IgD-negative memory B cell (primary cell): Measurements from ENCODE around the gene OAS1. TPM values are rescaled to one million over a fixed set of nuclear protein-coding genes. Genes with fewer than 3 reads are reported as not detected.
A peak's percentile ranks its signal among the peaks of the same experiment; 100 is the strongest.
"Not testable (repeated sequence)": the region's sequence is repeated elsewhere in the genome, so short reads cannot be mapped to it uniquely, and the experiment has no call there.

Experiments used
- H3K27ac Mint-ChIP-seq, 3 donors: one replicate each; pipeline ENCODE4 v1.8.0; 2020 to 2022; ENCODE audit warnings: mild to moderate bottlenecking in 3 of 3, mixed read lengths in 3 of 3, moderate library complexity in 1 of 3
- H3K27me3 Mint-ChIP-seq: one replicate; pipeline ENCODE4 v1.8.0; 2021; ENCODE audit warnings: mixed read lengths
- H3K36me3 Mint-ChIP-seq: one replicate; pipeline ENCODE4 v1.8.0; 2020; ENCODE audit warnings: mild to moderate bottlenecking, mixed read lengths
- H3K4me1 Mint-ChIP-seq, 3 donors: one replicate each; pipeline ENCODE4 v1.8.0; 2020 to 2022; ENCODE audit warnings: mixed read lengths in 3 of 3, mild to moderate bottlenecking in 1 of 3
- H3K4me3 Mint-ChIP-seq, 4 donors: one replicate each; pipeline ENCODE4 v1.8.0; 2020 to 2022; ENCODE audit warnings: mild to moderate bottlenecking in 4 of 4, mixed read lengths in 4 of 4, moderate library complexity in 3 of 4
- H3K9me3 Mint-ChIP-seq, 3 donors: one replicate each; pipeline ENCODE4 v1.8.0; 2020 to 2021; ENCODE audit warnings: mixed read lengths in 3 of 3, mild to moderate bottlenecking in 1 of 3
- polyA plus RNA-seq: library from polyadenylated mRNA; unstranded; fragments of 300-500 nt; fragmentation: Illumina TruSeq; gene quantifications from one replicate; pipeline ENCODE4 v1.2.3, GENCODE V29; 2021

The OAS1 gene
- polyA plus RNA-seq, 1 donor from 2014 or later = 115 TPM

DNA sequence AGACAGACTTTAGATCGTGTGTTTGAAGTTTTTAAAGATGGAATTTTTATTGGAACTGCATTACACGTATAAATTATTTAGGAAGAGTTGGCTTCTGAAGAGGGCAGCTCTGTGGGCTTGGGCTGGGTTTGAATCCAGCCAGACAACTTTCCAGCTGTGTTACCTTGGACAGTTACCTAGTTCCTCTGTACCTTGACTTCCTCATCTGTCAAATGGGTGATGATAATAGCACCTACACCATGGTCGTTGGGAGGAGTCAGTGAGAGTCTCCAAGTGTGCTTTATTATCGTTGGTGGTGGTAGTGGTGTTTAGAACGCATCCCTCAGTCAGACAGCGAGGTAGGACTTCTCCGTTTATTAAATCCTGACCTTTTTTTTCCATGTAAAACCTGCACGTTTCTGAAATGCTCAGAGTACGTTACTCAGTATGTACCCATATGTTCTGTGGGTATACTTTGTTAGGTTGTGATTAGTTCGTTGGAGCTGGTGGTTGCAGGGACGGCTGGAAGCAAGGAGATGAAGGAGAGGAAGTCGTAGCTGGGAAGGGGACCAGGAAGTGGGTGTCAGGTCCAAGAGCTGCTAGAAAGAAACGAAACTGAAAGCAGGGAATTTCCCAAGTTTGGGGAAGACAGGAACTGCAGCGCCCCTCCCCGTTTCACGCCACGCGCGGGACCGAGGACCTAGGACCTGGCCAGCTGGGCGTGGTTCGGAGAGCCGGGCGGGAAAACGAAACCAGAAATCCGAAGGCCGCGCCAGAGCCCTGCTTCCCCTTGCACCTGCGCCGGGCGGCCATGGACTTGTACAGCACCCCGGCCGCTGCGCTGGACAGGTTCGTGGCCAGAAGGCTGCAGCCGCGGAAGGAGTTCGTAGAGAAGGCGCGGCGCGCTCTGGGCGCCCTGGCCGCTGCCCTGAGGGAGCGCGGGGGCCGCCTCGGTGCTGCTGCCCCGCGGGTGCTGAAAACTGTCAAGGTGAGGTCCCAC lies 31.3 kb downstream of the OAS1 start, which contains the start of gene OAS3:
Gene OAS3 (plus strand): TSS at position 734 of the 979 bp plus-strand sequence. CDS start 57 bp downstream, at position 791.
- H3K27me3 Mint-ChIP-seq = no peaks in the 10 kb centered on the region
- peaks cover 22 to 31% (median 26%) of the 10 kb centered on the region in 3 donors for H3K4me1 Mint-ChIP-seq
- H3K9me3 Mint-ChIP-seq = peaks cover 0 to 2% (median 0%) of the 10 kb centered on the region in 3 donors
- H3K36me3 Mint-ChIP-seq = peaks cover 3% of the 10 kb centered on the region
- H3K27ac Mint-ChIP-seq = peak within 1 kb of the TSS; percentile 9 to 94 (median 91)
- peak within 1 kb of the TSS; percentile 88 to 94 (median 91) for H3K4me3 Mint-ChIP-seq

DNA sequence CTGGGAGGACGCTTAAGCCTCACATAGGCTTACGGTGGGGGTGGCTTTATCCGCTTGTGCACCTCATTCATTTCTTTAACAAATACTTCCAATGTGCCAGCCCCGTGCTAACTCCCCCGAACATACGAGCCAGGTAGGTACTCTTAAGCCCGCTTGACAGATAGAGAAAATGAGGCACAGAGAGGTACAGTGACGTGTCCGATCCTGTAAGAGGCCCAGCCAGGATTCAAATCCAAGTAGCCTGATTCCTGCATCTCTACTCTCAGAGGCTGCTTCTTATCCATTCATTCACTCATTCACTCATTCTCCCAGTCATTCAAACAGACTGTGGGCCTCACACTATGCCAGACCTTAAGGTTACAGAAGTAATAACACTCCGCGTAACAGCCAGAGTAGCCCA lies 32.0 kb downstream of the OAS1 start:
- no peaks in the 10 kb centered on the region for H3K27me3 Mint-ChIP-seq
- peaks cover 22 to 31% (median 26%) of the 10 kb centered on the region in 3 donors for H3K4me1 Mint-ChIP-seq
- peak overlapping the region; percentile 88 to 94 (median 91) for H3K4me3 Mint-ChIP-seq
- peaks cover 0 to 2% (median 0%) of the 10 kb centered on the region in 3 donors for H3K9me3 Mint-ChIP-seq
- H3K36me3 Mint-ChIP-seq = peaks cover 2% of the 10 kb centered on the region
- peak overlapping the region in 1 of 3 donors; percentile 86 for H3K27ac Mint-ChIP-seq

DNA sequence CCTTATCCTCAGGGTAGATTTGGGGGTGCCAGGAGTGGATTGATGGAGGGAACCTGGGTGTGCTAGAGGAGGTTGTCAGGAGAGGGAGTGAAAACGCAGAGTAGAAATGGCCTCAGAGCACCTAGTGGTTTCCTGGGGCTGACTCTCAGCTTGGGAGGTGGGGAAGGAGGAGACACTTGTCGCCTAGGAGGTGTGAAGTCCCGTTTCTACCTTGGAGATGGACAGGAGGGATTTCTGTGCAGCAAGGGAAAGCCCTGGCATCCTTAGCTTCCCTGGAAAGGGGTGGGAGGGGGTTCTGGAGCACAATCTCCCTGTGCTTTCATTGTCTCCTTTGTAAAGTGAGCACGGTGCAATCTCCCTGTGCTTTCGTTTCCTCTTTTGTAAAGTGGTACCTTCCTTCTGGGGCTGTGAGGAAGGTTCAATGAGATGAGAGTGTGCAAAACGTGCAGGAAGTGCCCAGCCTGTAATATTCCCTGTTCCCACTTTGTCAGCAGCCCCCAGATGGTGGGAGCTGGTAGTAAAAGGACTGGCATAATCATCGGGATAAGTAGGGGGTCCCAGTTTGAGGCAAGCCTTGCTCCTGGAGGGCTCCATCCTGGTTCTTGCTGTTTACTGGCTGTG lies 33.1 kb downstream of the OAS1 start:
- peaks cover 7% of the 10 kb centered on the region for H3K36me3 Mint-ChIP-seq
- peak overlapping the region; percentile 73 to 89 (median 84) for H3K4me3 Mint-ChIP-seq
- H3K27ac Mint-ChIP-seq = peak overlapping the region; percentile 43 to 91 (median 84)
- H3K4me1 Mint-ChIP-seq = peaks cover 22 to 31% (median 22%) of the 10 kb centered on the region in 3 donors
- H3K27me3 Mint-ChIP-seq = no peaks in the 10 kb centered on the region
- H3K9me3 Mint-ChIP-seq = peaks cover 0 to 2% (median 0%) of the 10 kb centered on the region in 3 donors

DNA sequence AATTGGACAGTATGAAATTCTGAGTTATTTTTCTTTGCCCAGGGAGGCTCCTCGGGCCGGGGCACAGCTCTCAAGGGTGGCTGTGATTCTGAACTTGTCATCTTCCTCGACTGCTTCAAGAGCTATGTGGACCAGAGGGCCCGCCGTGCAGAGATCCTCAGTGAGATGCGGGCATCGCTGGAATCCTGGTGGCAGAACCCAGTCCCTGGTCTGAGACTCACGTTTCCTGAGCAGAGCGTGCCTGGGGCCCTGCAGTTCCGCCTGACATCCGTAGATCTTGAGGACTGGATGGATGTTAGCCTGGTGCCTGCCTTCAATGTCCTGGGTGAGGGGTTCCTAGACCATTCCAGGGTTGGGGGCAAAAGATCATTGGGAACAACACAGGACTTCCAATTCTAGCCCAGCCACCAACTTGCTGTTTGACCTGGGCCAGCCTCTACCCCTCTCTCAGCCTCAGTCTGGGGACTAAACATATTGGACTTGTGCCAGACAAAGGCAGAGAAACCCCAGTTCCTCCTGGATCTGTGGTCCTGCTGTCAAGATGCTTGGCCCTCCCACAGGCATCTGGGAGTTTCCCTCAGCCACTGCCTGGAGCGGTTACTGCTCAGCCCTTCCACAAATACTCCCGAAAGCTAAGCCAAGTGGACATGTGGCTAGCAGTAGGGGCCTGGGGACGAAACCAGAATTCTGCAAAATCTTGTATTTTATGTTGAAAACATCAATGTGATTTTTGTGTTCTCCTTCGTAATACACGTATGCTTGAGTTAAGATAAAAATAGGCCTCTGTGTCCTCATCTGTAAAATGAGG lies 35.0 kb downstream of the OAS1 start:
- no peaks in the 10 kb centered on the region for H3K27me3 Mint-ChIP-seq
- H3K36me3 Mint-ChIP-seq = peaks cover 8% of the 10 kb centered on the region
- H3K4me1 Mint-ChIP-seq = peaks cover 22 to 25% (median 22%) of the 10 kb centered on the region in 3 donors
- H3K4me3 Mint-ChIP-seq = no peak overlapping the region
- no peak overlapping the region for H3K27ac Mint-ChIP-seq
- H3K9me3 Mint-ChIP-seq = no peaks in the 10 kb centered on the region

DNA sequence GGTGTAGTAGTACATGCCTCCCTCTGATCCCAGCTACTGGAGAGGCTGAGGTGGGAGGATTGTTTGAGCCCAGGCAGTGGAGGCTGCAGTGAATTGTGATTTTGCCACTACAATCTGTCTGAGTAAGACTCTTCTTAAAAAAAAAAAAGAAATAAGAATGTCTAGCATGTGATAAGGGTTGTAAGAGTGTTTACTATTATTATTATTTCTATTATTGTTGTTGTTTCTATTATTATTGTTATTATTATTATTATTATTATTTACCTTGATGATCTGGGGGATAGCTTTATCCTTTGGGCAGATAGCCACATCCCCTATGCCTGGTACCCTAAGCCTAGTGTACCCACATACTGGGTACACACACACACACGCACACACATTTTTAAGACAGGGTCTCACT lies 35.8 kb downstream of the OAS1 start:
- Mint-ChIP-seq H3K27me3 (no peaks in the 10 kb centered on the region), H3K9me3 (peaks cover 0 to 5% (median 1%) of the 10 kb centered on the region in 3 donors), H3K36me3 (peaks cover 8% of the 10 kb centered on the region), H3K4me1 (peaks cover 21 to 22% (median 21%) of the 10 kb centered on the region in 3 donors), H3K27ac (no peak overlapping the region), H3K4me3 (no peak overlapping the region)

DNA sequence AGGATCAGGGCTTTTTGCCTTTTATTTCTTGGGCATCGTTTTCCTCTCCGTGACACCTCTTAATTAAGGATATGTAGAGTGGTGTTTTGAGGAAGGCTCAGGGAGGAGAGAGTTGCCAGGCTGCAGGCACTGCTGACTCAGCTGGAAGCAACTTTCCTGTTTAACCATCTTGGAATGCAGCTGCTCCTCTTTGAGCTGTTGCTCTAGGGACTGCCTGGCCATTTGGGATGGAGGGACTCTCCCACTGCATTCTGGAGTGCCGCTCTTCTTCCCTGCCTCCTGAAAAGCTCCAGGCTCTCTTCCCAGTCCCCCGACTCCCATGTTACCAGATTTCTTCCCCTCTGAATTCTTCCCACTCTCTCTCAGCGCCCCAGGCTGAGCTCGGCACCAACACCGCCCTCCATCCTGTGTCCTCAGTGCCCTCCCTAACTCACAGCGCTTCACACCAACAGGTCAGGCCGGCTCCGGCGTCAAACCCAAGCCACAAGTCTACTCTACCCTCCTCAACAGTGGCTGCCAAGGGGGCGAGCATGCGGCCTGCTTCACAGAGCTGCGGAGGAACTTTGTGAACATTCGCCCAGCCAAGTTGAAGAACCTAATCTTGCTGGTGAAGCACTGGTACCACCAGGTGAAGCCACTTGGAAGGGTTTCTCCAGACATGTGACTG lies 37.4 kb downstream of the OAS1 start:
- H3K27ac Mint-ChIP-seq = no peak overlapping the region
- H3K36me3 Mint-ChIP-seq = peaks cover 8% of the 10 kb centered on the region
- H3K4me3 Mint-ChIP-seq = peak overlapping the region in 1 of 4 donors; percentile 48
- no peaks in the 10 kb centered on the region for H3K27me3 Mint-ChIP-seq
- H3K4me1 Mint-ChIP-seq = peaks cover 10 to 14% (median 11%) of the 10 kb centered on the region in 3 donors
- peaks cover 0 to 5% (median 1%) of the 10 kb centered on the region in 3 donors for H3K9me3 Mint-ChIP-seq

DNA sequence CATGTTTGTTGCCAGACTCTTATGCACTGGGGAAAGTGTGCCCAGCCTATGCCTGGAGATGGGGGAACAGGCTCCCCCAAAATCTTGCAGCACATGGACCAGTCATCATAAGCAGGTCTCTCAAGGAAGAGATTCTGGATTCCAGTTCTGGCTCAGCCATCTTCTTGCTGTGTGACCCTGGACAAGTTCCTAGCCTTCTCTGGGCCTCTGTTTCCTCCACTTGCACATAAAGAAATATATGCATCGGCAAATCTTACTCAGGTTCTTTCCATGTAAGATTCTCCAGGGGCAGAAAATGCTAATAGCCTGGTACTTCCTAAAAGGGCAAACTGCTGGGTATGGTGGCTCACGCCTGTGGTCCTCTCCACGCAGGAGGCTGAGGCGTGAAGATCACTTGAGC lies 38.8 kb downstream of the OAS1 start:
- Mint-ChIP-seq H3K4me3 (no peak overlapping the region), H3K27ac (no peak overlapping the region), H3K36me3 (peaks cover 8% of the 10 kb centered on the region)

DNA sequence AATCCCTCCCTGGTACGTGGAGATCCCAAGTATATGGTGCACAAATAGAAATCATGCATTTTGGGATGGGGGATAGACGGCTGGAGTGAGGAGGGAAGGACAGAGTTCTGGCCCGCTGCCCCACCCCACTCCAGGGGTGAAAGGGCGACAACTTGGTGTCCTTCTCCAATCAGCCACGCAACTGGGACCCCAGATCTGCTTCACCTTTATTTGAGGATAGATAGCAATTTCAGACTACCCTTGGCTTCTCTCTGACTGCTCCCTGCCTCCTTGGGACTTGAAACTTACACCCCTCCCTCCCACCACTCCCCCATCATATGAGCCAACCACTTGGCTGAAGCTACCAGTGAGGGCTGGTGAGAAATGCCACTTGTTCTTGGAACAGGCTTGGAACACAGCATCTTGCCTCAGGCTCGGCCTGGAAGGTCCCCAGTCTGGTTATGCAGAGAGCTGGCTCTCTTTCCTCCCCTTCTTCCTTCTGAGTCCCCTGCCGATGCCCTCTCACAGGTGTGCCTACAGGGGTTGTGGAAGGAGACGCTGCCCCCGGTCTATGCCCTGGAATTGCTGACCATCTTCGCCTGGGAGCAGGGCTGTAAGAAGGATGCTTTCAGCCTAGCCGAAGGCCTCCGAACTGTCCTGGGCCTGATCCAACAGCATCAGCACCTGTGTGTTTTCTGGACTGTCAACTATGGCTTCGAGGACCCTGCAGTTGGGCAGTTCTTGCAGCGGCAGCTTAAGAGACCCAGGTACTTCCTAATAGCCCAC lies 39.7 kb downstream of the OAS1 start:
- H3K9me3 Mint-ChIP-seq = peaks cover 0 to 5% (median 1%) of the 10 kb centered on the region in 3 donors
- no peak overlapping the region for H3K4me3 Mint-ChIP-seq
- no peak overlapping the region for H3K27ac Mint-ChIP-seq
- H3K27me3 Mint-ChIP-seq = no peaks in the 10 kb centered on the region
- H3K36me3 Mint-ChIP-seq = peaks cover 12% of the 10 kb centered on the region
- H3K4me1 Mint-ChIP-seq = no peaks in the 10 kb centered on the region

More for the DNA sequence above, 38.8 kb downstream of the OAS1 start:
- Mint-ChIP-seq H3K4me1 (peaks cover 0 to under 1% (median 0%) of the 10 kb centered on the region in 3 donors), H3K9me3 (peaks cover 0 to 5% (median 1%) of the 10 kb centered on the region in 3 donors), H3K27me3 (no peaks in the 10 kb centered on the region)

DNA sequence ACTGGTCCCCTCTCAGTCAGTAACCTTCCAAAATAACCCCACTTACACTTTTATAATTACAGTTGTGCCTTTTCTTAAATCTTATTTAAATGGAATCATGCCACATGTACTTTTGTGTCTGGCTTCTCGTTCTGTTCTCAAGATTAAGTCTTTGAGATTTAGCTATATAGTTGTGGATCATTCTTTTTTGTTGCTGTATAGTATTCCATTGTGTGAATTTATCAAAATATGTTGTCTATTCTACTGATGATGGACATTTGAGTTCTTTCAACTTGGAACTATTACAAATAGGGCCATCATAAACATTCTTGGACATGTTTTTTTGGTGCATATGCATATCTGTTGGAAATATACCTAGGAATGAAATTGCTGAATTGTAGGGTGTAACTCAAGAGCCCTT lies 40.6 kb downstream of the OAS1 start:
- H3K4me3 Mint-ChIP-seq = no peak overlapping the region
- no peak overlapping the region for H3K27ac Mint-ChIP-seq
- H3K27me3 Mint-ChIP-seq = no peaks in the 10 kb centered on the region
- peaks cover 1 to 8% (median 2%) of the 10 kb centered on the region in 3 donors for H3K9me3 Mint-ChIP-seq
- peaks cover 11% of the 10 kb centered on the region for H3K36me3 Mint-ChIP-seq
- H3K4me1 Mint-ChIP-seq = no peaks in the 10 kb centered on the region

DNA sequence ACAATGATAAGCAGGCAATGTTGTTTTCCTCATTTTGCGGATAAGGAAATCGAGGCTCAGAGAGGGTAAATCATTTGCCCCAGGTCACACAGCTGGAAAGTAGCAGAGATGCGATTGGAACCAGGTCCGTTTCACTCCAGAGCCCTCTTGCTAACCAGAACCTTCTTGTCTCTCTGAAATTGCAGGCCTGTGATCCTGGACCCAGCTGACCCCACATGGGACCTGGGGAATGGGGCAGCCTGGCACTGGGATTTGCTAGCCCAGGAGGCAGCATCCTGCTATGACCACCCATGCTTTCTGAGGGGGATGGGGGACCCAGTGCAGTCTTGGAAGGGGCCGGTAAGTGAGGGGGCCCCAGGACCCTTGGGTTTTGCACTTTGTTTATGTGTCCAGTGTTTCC lies 41.0 kb downstream of the OAS1 start:
- Mint-ChIP-seq H3K4me3 (no peak overlapping the region), H3K9me3 (peaks cover 3 to 11% (median 5%) of the 10 kb centered on the region in 3 donors), H3K27ac (no peak overlapping the region)

DNA sequence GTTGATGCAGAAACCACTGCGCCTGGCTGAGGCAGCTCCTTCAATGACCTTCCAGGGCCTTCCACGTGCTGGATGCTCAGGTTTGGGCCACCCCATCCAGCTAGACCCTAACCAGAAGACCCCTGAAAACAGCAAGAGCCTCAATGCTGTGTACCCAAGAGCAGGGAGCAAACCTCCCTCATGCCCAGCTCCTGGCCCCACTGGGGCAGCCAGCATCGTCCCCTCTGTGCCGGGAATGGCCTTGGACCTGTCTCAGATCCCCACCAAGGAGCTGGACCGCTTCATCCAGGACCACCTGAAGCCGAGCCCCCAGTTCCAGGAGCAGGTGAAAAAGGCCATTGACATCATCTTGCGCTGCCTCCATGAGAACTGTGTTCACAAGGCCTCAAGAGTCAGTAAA lies 42.0 kb downstream of the OAS1 start:
- H3K27ac Mint-ChIP-seq = peak overlapping the region in 1 of 3 donors; percentile 46
- H3K4me3 Mint-ChIP-seq = no peak overlapping the region
- peaks cover 11% of the 10 kb centered on the region for H3K36me3 Mint-ChIP-seq
- H3K9me3 Mint-ChIP-seq = peaks cover 5 to 11% (median 5%) of the 10 kb centered on the region in 3 donors
- no peaks in the 10 kb centered on the region for H3K27me3 Mint-ChIP-seq
- no peaks in the 10 kb centered on the region for H3K4me1 Mint-ChIP-seq

More for the DNA sequence above, 41.0 kb downstream of the OAS1 start:
- Mint-ChIP-seq H3K4me1 (no peaks in the 10 kb centered on the region), H3K36me3 (peaks cover 11% of the 10 kb centered on the region), H3K27me3 (no peaks in the 10 kb centered on the region)

DNA sequence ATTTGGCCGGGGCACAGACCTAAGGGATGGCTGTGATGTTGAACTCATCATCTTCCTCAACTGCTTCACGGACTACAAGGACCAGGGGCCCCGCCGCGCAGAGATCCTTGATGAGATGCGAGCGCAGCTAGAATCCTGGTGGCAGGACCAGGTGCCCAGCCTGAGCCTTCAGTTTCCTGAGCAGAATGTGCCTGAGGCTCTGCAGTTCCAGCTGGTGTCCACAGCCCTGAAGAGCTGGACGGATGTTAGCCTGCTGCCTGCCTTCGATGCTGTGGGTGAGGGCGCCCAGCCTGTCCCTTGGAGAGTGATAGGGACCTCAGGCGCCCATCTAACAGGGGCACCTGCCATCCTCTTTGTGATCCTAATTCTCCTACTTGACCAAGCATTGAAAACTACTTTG lies 43.9 kb downstream of the OAS1 start:
- Mint-ChIP-seq H3K9me3 (peaks cover 5 to 11% (median 5%) of the 10 kb centered on the region in 3 donors), H3K4me1 (no peaks in the 10 kb centered on the region), H3K27ac (no peak overlapping the region), H3K36me3 (peaks cover 9% of the 10 kb centered on the region), H3K4me3 (no peak overlapping the region), H3K27me3 (no peaks in the 10 kb centered on the region)

DNA sequence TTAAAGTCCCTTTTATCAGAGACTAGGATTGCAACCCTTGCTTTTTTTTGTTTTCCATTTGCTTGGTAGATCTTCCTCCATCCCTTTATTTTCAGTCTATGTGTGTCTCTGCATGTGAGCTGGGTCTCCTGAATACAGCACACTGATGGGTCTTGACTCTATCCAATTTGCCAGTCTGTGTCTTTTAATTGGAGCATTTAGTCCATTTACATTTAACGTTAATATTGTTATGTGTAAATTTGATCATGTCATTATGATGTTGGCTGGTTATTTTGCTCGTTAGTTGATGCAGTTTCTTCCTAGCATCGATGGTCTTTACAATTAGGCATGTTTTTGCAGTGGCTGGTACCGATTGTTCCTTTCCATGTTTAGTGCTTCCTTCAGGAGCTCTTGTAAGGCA lies 50.4 kb downstream of the OAS1 start:
- not testable (repeated sequence) for H3K27me3 Mint-ChIP-seq, H3K4me1 Mint-ChIP-seq, H3K4me3 Mint-ChIP-seq, H3K27ac Mint-ChIP-seq
- Mint-ChIP-seq H3K9me3 (peaks cover 6 to 12% (median 11%) of the 10 kb centered on the region in 3 donors), H3K36me3 (peaks cover 34% of the 10 kb centered on the region)
